ENCODE measurements around the gene ZNF747. TPM values are rescaled to one million over a fixed set of nuclear protein-coding genes. Genes with fewer than 3 reads are reported as not detected.

The ZNF747 gene
- total RNA-seq, 1 donor: 16.6 TPM

GRCh38 chr16:30556125-30556473, 21.4 kb upstream of the ZNF747 start:
- TF ChIP-seq CTCF (IDR thresholded peaks at IDR 0.05; ENCODE audit: extremely low read depth, low read depth, low read length): no peak
- Histone ChIP-seq H4K20me1 (ENCODE audit: insufficient read depth, low read length) (no peaks in the 10 kb centered on the region), H3K4me1 (ENCODE audit: insufficient read depth, low read length) (no peaks in the 10 kb centered on the region), H3K4me2 (ENCODE audit: insufficient read depth, low read length) (no peak overlapping the region), H3K27me3 (ENCODE audit: insufficient read depth, low read length) (no peaks in the 10 kb centered on the region), H3K9me3 (ENCODE audit: low read depth, low read length) (no peaks in the 10 kb centered on the region), H2AFZ (ENCODE audit: low read length) (no peak overlapping the region), H3K4me3 (ENCODE audit: insufficient read depth, low read length) (no peak overlapping the region), H3K79me2 (ENCODE audit: insufficient read depth, low read length) (peaks cover 17% of the 10 kb centered on the region), H3K27ac (ENCODE audit: low read depth, low read length) (no peak overlapping the region), H3K36me3 (ENCODE audit: insufficient read depth, low read length) (peaks cover 16% of the 10 kb centered on the region)
- DNase-seq (ENCODE audit: insufficient read length, low spot score, missing footprints): no peak

GRCh38 chr16:30555315-30556124, 20.9 kb upstream of the ZNF747 start:
- peaks cover 17% of the 10 kb centered on the region for H3K79me2 ChIP-seq (ENCODE audit: insufficient read depth, low read length)

GRCh38 chr16:30554557-30555314, 20.1 kb upstream of the ZNF747 start:
- Histone ChIP-seq H3K4me2 (ENCODE audit: insufficient read depth, low read length) (no peak overlapping the region), H3K36me3 (ENCODE audit: insufficient read depth, low read length) (peaks cover 16% of the 10 kb centered on the region), H3K79me2 (ENCODE audit: insufficient read depth, low read length) (peaks cover 17% of the 10 kb centered on the region), H3K9me3 (ENCODE audit: low read depth, low read length) (no peaks in the 10 kb centered on the region), H3K27ac (ENCODE audit: low read depth, low read length) (no peak overlapping the region), H3K4me3 (ENCODE audit: insufficient read depth, low read length) (no peak overlapping the region), H3K4me1 (ENCODE audit: insufficient read depth, low read length) (no peaks in the 10 kb centered on the region), H3K27me3 (ENCODE audit: insufficient read depth, low read length) (no peaks in the 10 kb centered on the region), H4K20me1 (ENCODE audit: insufficient read depth, low read length) (no peaks in the 10 kb centered on the region), H2AFZ (ENCODE audit: low read length) (no peak overlapping the region)
- no peak for TF ChIP-seq CTCF (IDR thresholded peaks at IDR 0.05; ENCODE audit: extremely low read depth, low read depth, low read length)
- no peak for DNase-seq (ENCODE audit: insufficient read length, low spot score, missing footprints)

More at GRCh38 chr16:30555315-30556124, 20.9 kb upstream of the ZNF747 start:
- Histone ChIP-seq H3K4me3 (ENCODE audit: insufficient read depth, low read length) (no peak overlapping the region), H3K4me2 (ENCODE audit: insufficient read depth, low read length) (no peak overlapping the region), H3K27me3 (ENCODE audit: insufficient read depth, low read length) (no peaks in the 10 kb centered on the region), H3K36me3 (ENCODE audit: insufficient read depth, low read length) (peaks cover 16% of the 10 kb centered on the region), H3K27ac (ENCODE audit: low read depth, low read length) (no peak overlapping the region), H4K20me1 (ENCODE audit: insufficient read depth, low read length) (no peaks in the 10 kb centered on the region), H3K9me3 (ENCODE audit: low read depth, low read length) (no peaks in the 10 kb centered on the region), H2AFZ (ENCODE audit: low read length) (no peak overlapping the region), H3K4me1 (ENCODE audit: insufficient read depth, low read length) (no peaks in the 10 kb centered on the region)
- TF ChIP-seq CTCF (IDR thresholded peaks at IDR 0.05; ENCODE audit: extremely low read depth, low read depth, low read length): no peak
- no peak for DNase-seq (ENCODE audit: insufficient read length, low spot score, missing footprints)

DNA sequence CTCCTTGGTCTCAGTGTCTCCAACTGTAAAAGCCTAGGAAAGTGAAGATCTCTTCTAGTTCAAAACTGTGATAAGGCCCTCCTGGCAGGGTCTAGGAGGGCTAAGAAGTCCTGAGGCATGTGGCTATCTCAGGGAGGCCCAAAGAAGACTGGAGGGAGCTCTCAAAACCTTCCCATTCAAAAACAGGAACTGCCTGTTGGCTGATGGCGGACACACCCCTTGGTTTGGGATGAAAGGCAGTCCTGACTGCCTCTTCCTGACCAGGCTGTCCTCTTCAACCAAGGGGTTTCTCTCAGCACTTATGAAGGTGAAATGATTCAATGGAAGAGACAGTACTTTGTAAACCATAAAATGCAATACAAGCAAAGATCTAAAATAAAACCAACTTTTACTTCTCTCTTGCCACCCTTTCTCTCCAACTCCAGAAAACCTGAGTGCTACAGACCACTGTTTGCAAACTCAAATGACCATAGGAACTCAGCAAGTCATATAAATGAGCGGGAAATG, 18.8 kb upstream of the ZNF747 start:
- no peak overlapping the region for H3K4me2 ChIP-seq (ENCODE audit: insufficient read depth, low read length)
- no peaks in the 10 kb centered on the region for H4K20me1 ChIP-seq (ENCODE audit: insufficient read depth, low read length)
- H3K4me1 ChIP-seq (ENCODE audit: insufficient read depth, low read length): peaks cover 2% of the 10 kb centered on the region
- H3K27ac ChIP-seq (ENCODE audit: low read depth, low read length): no peak overlapping the region
- H3K4me3 ChIP-seq (ENCODE audit: insufficient read depth, low read length): no peak overlapping the region
- peaks cover 17% of the 10 kb centered on the region for H3K79me2 ChIP-seq (ENCODE audit: insufficient read depth, low read length)
- H3K9me3 ChIP-seq (ENCODE audit: low read depth, low read length): no peaks in the 10 kb centered on the region
- TF ChIP-seq CTCF (IDR thresholded peaks at IDR 0.05; ENCODE audit: extremely low read depth, low read depth, low read length): no peak
- no peaks in the 10 kb centered on the region for H3K27me3 ChIP-seq (ENCODE audit: insufficient read depth, low read length)
- peaks cover 16% of the 10 kb centered on the region for H3K36me3 ChIP-seq (ENCODE audit: insufficient read depth, low read length)
- DNase-seq (ENCODE audit: insufficient read length, low spot score, missing footprints): no peak
- H2AFZ ChIP-seq (ENCODE audit: low read length): no peak overlapping the region
